IMR-90 (cell line): ENCODE data around the gene RABGEF1.
"Not testable (repeated sequence)": the region's sequence is repeated elsewhere in the genome, so short reads cannot be mapped to it uniquely, and the experiment has no call there.

Experiments used
- CTCF ChIP-seq: conservative IDR thresholded peaks from 2 replicates; pipeline ENCODE4 v1.5.1; 2012; ENCODE audit warnings: mild to moderate bottlenecking, low read depth, low read length, improper control_type of control experiment
- RCOR1 ChIP-seq: IDR thresholded peaks from 2 replicates; pipeline ENCODE4 v1.6.1; 2012; ENCODE audit warnings: mild to moderate bottlenecking, low read length, improper control_type of control experiment; ENCODE audit not compliant: insufficient replicate concordance

GRCh38 chr7:66740980-66741709 lies 612 bp downstream of the RABGEF1 start:
- TF ChIP-seq CTCF, RCOR1: not testable (repeated sequence)
